GM12878 (cell line): ENCODE data around the gene TMEM45B. TPM values are rescaled to one million over a fixed set of nuclear protein-coding genes. Genes with fewer than 3 reads are reported as not detected.

Source experiments
- ATAC-seq: fragments of 200-7000 bp; cut with Tn5 transposase; 3 replicates; pipeline ENCODE4 v1.9.1; 2020; ENCODE audit warnings: mild to moderate bottlenecking, moderate library complexity
- BruUV-seq: library from RNA; stranded (reverse); fragments of 400-500 nt; replicated peaks from 2 replicates; lab custom pipeline; 2021; lab: Mats Ljungman, UMichigan
- CTCF ChIA-PET: fragments of 300-600 bp; sonication (Branson Sonifier 250); formaldehyde crosslinking; extraction: SDS; loops from one replicate; lab custom pipeline; 2021; ENCODE audit warnings: inconsistent platforms; lab: Yijun Ruan, JAX
- POLR2A ChIA-PET: fragments of 350-600 bp; formaldehyde crosslinking; extraction: SDS; loops from one replicate; lab custom pipeline; 2021; ENCODE audit warnings: inconsistent platforms; lab: Charles Lee
- RAD21 ChIA-PET: fragments of 300-600 bp; sonication (Branson Sonifier 250); formaldehyde crosslinking; loops from one replicate; lab custom pipeline; 2023; ENCODE audit warnings: antibody characterized with exemption; ENCODE audit not compliant: unreplicated experiment; lab: Charles Lee
- SMC1A ChIA-PET: fragments of 300-600 bp; sonication (Branson Sonifier 250); formaldehyde crosslinking; loops from one replicate; lab custom pipeline; 2023; ENCODE audit not compliant: unreplicated experiment, uncharacterized antibody; lab: Charles Lee
- DNase-seq: peaks from one replicate; pipeline ENCODE4 v3.0.0-alpha.2; 2011; ENCODE audit warnings: low read depth, low spot score
- FAIRE-seq: peaks from 3 replicates; lab custom pipeline; 2011; peaks lifted over from hg19 to GRCh38; lab: Jason Lieb, UNC
- H2AFZ ChIP-seq: 2 replicates; pipeline ENCODE4 v1.6.0; 2011; ENCODE audit warnings: low read depth, low read length, control low read depth; ENCODE audit not compliant: control insufficient read depth
- H3K27ac ChIP-seq: 2 replicates; pipeline ENCODE4 v1.5.1; 2011; ENCODE audit warnings: control low read depth; ENCODE audit not compliant: control insufficient read depth, insufficient read depth
- H3K27me3 ChIP-seq, 2 experiments: replicated peaks in 1 of 2; 2 replicates each; pipeline versions ENCODE4 v1.6.0 to v1.6.1; 2011; ENCODE audit warnings: low read length in 1 of 2; ENCODE audit not compliant: control insufficient read depth in 2 of 2, insufficient read depth in 2 of 2
- H3K36me3 ChIP-seq, 2 experiments: 2 replicates each; pipeline ENCODE4 v1.5.1; 2011; ENCODE audit warnings: low read length in 1 of 2; ENCODE audit not compliant: control insufficient read depth in 2 of 2, insufficient read depth in 2 of 2
- H3K4me1 ChIP-seq: 2 replicates; pipeline ENCODE4 v1.6.1; 2011; ENCODE audit warnings: mild to moderate bottlenecking, low read length, moderate library complexity, mixed read lengths; ENCODE audit not compliant: control insufficient read depth, insufficient read depth
- H3K4me2 ChIP-seq: 2 replicates; pipeline ENCODE4 v1.6.0; 2011; ENCODE audit warnings: control low read depth; ENCODE audit not compliant: control insufficient read depth, insufficient read depth
- H3K4me3 ChIP-seq: fragments of 200-600 bp; sonication (generic); 2 replicates; pipeline ENCODE4 v1.5.1; 2016
- H3K79me2 ChIP-seq: 2 replicates; pipeline ENCODE4 v1.6.0; 2011; ENCODE audit warnings: low read length; ENCODE audit not compliant: control insufficient read depth, insufficient read depth
- H3K9ac ChIP-seq: 2 replicates; pipeline ENCODE4 v1.8.0; 2011; ENCODE audit warnings: low read length, control low read depth, mixed read lengths; ENCODE audit not compliant: control insufficient read depth, insufficient read depth
- H3K9me3 ChIP-seq: replicated peaks from 3 replicates; pipeline ENCODE4 v1.5.1; 2011; ENCODE audit warnings: mild to moderate bottlenecking, low read length; ENCODE audit not compliant: control insufficient read depth, insufficient read depth
- H4K20me1 ChIP-seq: 2 replicates; pipeline ENCODE4 v1.6.0; 2011; ENCODE audit not compliant: control insufficient read depth, insufficient read depth
- CREM ChIP-seq: IDR thresholded peaks from 2 replicates; pipeline ENCODE4 v1.6.1; 2014; ENCODE audit warnings: antibody characterized with exemption, low read depth
- MXI1 ChIP-seq: fragments of 150-350 bp; IDR thresholded peaks from 2 replicates; pipeline ENCODE4 v1.6.1; 2011; ENCODE audit warnings: low read depth, mild to moderate bottlenecking, inconsistent platforms, low read length, improper control_type of control experiment
- RUNX3 ChIP-seq: IDR thresholded peaks from 2 replicates; pipeline ENCODE4 v1.6.1; 2012; ENCODE audit warnings: low read length, inconsistent platforms
- STAT3 ChIP-seq: IDR thresholded peaks from 2 replicates; pipeline ENCODE4 v1.6.1; 2011; ENCODE audit warnings: low read depth, low read length, improper control_type of control experiment
- WGBS: methylation state at CpG from one replicate; pipeline ENCODE4 v1.1.6; 2016; ENCODE audit warnings: low lambda C conversion rate; ENCODE audit not compliant: insufficient replicate concordance, insufficient coverage; ENCODE audit errors: missing lambda C conversion rate; 5-methylcytosine and 5-hydroxymethylcytosine counted together
- in situ Hi-C: fragments of 300-500 bp; cut with MboI; formaldehyde crosslinking; loops from 9 replicates; pipeline ENCODE4 v1.14.3; 2018; ENCODE audit warnings: mixed read lengths
- intact Hi-C: fragments of 100-400 bp; cut with micrococcal nuclease; formaldehyde crosslinking; loops from one replicate; pipeline ENCODE4 v1.14.2; 2022; ENCODE audit not compliant: unreplicated experiment
- polyA plus RNA-seq, 11 experiments: library from polyadenylated mRNA; depleted of rRNA in 4 of 11; unstranded in 6 of 11; stranded (reverse) in 5 of 11; fragments of >200 nt; fragmentation: Nextera tagmentation in 4 of 11; fragmentation: Illumina TruSeq in 1 of 11; extraction: Ambion mirVana in 4 of 11; extraction: Trizol in 1 of 11; gene quantifications; 1 replicate in 1 of 11; 2 replicates in 10 of 11; pipeline versions ENCODE4 v1.2.1 to v1.2.3, GENCODE V29; 2011 to 2016; ENCODE audit warnings: inconsistent platforms in 2 of 11, missing spikeins in 2 of 11, low read depth in 1 of 11
- total RNA-seq, 4 experiments: library from RNA; depleted of rRNA in 3 of 4; stranded (reverse); fragments of >200 nt in 3 of 4; fragmentation: Illumina TruSeq in 1 of 4; extraction: Trizol in 1 of 4; gene quantifications; 2 replicates each; pipeline versions ENCODE4 v1.2.1 to v1.2.3, GENCODE V29; 2013 to 2021

TMEM45B gene
- total and polyA plus RNA-seq, 10 of the 15 experiments (the other 5 are each of a cell fraction or from before 2014, with no cell fraction given) = 0.05 to 0.13 TPM; not detected in 8

DNA sequence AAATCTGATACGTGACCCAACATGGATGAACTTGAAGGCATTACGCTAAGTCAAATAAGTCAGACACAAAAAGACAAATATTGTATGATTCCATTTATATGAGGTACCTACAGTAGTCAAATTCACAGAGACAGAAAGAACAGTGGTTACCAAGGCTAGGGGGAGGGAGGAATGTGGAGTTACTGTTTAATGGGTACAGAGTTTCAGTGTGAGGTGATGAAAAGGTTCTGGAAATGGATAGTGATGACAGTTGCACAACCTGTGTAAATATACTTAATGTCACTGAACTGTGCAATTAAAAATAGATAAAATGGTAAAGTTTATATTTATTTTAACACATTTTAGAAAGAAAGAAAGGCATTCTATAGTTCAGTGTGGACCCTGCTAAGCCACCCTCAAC lies 24.1 kb upstream of the TMEM45B start:
- H3K36me3 ChIP-seq = no peaks in the 10 kb centered on the region
- ChIA-PET CTCF (no interaction called here), POLR2A (no interaction called here), RAD21 (no interaction called here), SMC1A (no interaction called here)
- H3K27ac ChIP-seq = no peak overlapping the region
- no peaks in the 10 kb centered on the region; the same call in 2 of the 3 replicates for H3K9me3 ChIP-seq
- DNase-seq (no peak), FAIRE-seq (no peak), ATAC-seq (no peak)
- no TSS peak for BruUV-seq
- intact Hi-C loops (no loop called here), in situ Hi-C loops (no loop called here)
- no peaks in the 10 kb centered on the region; a peak in 1 of 4 replicates for H3K27me3 ChIP-seq
- no peaks in the 10 kb centered on the region for H3K79me2 ChIP-seq
- WGBS = 56% methylated on average over 2 of the region's 2 CpGs
- H3K9ac ChIP-seq = no peak overlapping the region
- H3K4me2 ChIP-seq = no peak overlapping the region
- H2AFZ ChIP-seq = no peak overlapping the region
- no peak overlapping the region for H3K4me3 ChIP-seq
- H3K4me1 ChIP-seq = no peaks in the 10 kb centered on the region
- no peaks in the 10 kb centered on the region for H4K20me1 ChIP-seq
- no peak for TF ChIP-seq CREM

DNA sequence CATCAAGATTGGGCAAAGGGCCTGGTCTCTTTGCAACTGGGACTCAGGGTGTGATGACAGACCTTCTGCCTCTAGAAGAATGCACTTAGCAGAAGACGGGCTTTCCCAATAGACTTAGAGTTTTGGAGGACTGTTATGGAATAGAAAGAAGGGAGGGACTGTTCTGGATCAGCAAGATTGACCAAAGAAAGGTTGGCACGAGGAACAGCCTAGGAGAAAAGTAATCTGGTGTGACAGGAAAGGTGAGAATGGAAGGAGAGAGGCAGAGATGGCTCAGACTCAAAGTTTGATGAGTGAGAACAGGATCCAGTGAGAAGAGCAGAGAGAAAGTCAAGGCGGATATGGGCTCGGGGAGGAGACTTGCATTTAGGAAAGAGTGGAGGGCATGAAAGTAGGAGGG lies 23.0 kb upstream of the TMEM45B start:
- H3K4me1 ChIP-seq = no peaks in the 10 kb centered on the region
- ChIA-PET CTCF (no interaction called here), RAD21 (no interaction called here), SMC1A (no interaction called here), POLR2A (no interaction called here)
- no peaks in the 10 kb centered on the region for H4K20me1 ChIP-seq
- FAIRE-seq = no peak
- TF ChIP-seq RUNX3 = no peak
- no peak for TF ChIP-seq STAT3
- TF ChIP-seq MXI1 = no peak
- H3K4me2 ChIP-seq = no peak overlapping the region
- intact Hi-C loops (no loop called here), in situ Hi-C loops (no loop called here)
- no TSS peak for BruUV-seq
- DNase-seq = no peak
- no peak overlapping the region for H3K4me3 ChIP-seq
- no peaks in the 10 kb centered on the region; a peak in 1 of 4 replicates for H3K27me3 ChIP-seq
- no peaks in the 10 kb centered on the region for H3K79me2 ChIP-seq
- no peak for ATAC-seq
- no peak overlapping the region for H3K27ac ChIP-seq
- H3K9ac ChIP-seq = no peak overlapping the region
- no peak overlapping the region for H2AFZ ChIP-seq
- no peaks in the 10 kb centered on the region; the same call in 2 of the 3 replicates for H3K9me3 ChIP-seq
- WGBS = 2% methylated on average over 3 of the region's 4 CpGs
- no peaks in the 10 kb centered on the region for H3K36me3 ChIP-seq
